GM21529 (cell line): ENCODE data around the gene SMIM41.

Experiments used
- ATAC-seq: cut with Tn5 transposase; IDR thresholded peaks from one replicate; pipeline ENCODE4 v1.9.1; 2021; ENCODE audit not compliant: unreplicated experiment

The SMIM41 gene

GRCh38 chr12:52145228-52146088 lies 66.0 kb downstream of the SMIM41 start:
- no peak for ATAC-seq

- ATAC-seq, result no peak
These were observed 66.8 kb downstream of the SMIM41 start for GRCh38 chr12:52146089-52146821.

- no peak for ATAC-seq
These were observed 67.4 kb downstream of the SMIM41 start for GRCh38 chr12:52146822-52147366.

GRCh38 chr12:52147367-52147963 lies 68.0 kb downstream of the SMIM41 start:
- no peak for ATAC-seq

- no peak for ATAC-seq
These were observed 68.5 kb downstream of the SMIM41 start for GRCh38 chr12:52147964-52148463.

GRCh38 chr12:52148464-52149181 lies 69.1 kb downstream of the SMIM41 start:
- no peak for ATAC-seq

- no peak for ATAC-seq
These were observed 69.7 kb downstream of the SMIM41 start for GRCh38 chr12:52149182-52149641.

GRCh38 chr12:52149651-52150241 lies 70.2 kb downstream of the SMIM41 start:
- ATAC-seq, result no peak

- ATAC-seq, result no peak
These were observed 71.8 kb downstream of the SMIM41 start for GRCh38 chr12:52151153-52151836.

- ATAC-seq, result no peak
These were observed 72.6 kb downstream of the SMIM41 start for GRCh38 chr12:52151837-52152783.

- ATAC-seq, result no peak
These were observed 73.4 kb downstream of the SMIM41 start for GRCh38 chr12:52152905-52153317.

- ATAC-seq, result no peak
These were observed 75.8 kb downstream of the SMIM41 start for GRCh38 chr12:52155048-52155868.

GRCh38 chr12:52156311-52156710 lies 76.8 kb downstream of the SMIM41 start:
- no peak for ATAC-seq

GRCh38 chr12:52156757-52157565 lies 77.5 kb downstream of the SMIM41 start:
- ATAC-seq, result no peak

GRCh38 chr12:52157566-52158150 lies 78.2 kb downstream of the SMIM41 start:
- ATAC-seq, result no peak
